Measurements from ENCODE around the gene DAGLA.

Gene DAGLA

GRCh38 chr11:61731211-61731951 is 51.2 kb downstream of the DAGLA start:
- no peak for DNase-seq

- no peak for DNase-seq
Observed at GRCh38 chr11:61731952-61732675, 51.9 kb downstream of the DAGLA start.

GRCh38 chr11:61732705-61733104 is 52.5 kb downstream of the DAGLA start:
- DNase-seq: no peak

DNA sequence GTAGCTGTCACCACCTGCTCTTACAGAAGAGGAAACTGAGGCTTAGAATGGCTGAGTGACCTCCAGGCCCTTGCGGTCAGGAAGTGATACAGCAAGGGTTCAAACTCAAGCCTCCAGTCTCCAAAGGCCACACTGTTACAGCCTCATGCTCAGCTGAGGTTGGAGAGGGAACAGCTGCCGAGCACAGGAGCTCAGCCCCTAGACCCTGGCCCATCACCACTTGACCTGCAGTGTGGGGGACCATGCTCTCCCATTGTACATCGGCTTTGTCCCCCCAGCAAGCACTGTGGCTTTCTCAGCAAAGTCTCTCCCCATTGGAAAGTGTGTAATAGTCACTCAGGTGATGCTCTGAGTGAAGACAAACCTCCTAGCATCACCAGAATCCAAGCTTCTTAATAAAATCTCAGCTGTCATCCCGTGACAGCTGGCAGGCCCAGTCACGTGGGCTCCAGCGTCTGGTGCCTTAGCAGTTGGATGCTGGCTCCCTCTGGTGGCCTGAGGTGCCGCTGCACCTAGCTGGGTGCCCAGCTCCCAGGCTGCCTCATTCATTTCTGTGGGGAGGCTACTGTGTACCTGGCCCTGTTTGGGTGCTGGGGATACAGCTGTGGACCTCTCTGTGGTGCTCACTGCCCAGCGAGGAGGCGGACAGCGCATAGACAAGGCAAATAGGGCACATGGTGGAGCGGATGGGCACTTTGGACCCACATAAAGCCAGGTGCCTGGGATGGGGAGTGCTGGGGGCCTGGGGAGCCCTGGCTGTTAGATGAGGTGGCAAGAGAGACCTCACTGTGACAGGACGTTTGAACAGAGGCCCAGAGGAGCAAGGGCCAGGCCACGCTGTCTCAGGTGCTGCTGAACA is 53.2 kb downstream of the DAGLA start:
- peak; percentile 83 to 87 for DNase-seq

GRCh38 chr11:61734767-61735166 is 54.6 kb downstream of the DAGLA start:
- no peak for DNase-seq

GRCh38 chr11:61735391-61735790 is 55.2 kb downstream of the DAGLA start:
- DNase-seq: no peak

GRCh38 chr11:61736310-61736709 is 56.1 kb downstream of the DAGLA start:
- DNase-seq: no peak

DNA sequence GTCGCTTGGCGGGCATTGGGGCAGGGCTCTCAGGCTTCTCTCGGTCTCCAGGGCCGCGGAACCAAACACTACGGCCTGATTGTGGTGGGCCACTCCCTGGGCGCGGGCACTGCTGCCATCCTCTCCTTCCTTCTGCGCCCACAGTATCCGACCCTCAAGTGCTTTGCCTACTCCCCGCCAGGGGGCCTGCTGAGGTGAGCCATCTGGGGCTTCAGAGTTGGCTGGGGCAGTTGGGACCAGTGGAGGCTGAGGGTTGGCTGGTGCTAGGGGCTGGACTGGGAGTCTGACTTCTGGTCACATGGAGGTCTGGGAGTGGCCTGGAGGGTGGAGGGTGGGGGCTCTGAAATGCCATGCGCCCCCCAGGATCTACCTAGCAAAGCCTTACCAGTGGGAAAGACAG is 56.9 kb downstream of the DAGLA start:
- no peak for DNase-seq

DNA sequence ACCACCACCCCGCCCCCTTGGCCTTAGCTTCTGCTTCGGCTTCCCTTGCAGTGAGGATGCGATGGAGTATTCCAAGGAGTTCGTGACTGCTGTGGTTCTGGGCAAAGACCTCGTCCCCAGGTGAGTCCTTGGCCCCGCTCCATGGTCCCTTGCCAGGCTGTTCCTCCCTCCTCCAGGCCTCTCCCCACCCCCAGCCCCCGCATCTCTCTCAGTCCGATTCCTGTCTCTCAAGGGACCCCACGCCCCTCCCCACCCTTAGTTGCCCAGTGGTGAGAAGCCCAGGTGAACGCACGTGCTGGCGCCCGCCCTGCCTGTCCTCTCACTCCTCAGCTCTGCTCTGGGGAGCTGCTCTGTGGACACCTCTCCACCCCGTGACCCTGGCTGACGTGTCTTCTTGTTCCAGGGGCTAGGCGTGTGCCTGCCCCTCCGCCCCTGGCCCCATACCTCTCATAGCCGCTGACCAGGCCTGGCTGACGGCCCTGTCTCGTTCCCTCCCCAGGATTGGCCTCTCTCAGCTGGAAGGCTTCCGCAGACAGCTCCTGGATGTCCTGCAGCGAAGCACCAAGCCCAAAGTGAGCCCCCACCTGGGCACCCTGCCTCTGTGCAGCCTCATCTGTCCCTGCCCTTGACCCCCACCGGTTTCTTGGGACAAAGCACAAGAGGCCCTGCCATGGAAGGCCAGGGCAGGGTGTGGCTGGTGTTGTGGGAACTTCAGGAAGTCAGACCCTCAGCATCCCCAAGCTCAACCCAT is 57.6 kb downstream of the DAGLA start:
- no peak for DNase-seq

DNA sequence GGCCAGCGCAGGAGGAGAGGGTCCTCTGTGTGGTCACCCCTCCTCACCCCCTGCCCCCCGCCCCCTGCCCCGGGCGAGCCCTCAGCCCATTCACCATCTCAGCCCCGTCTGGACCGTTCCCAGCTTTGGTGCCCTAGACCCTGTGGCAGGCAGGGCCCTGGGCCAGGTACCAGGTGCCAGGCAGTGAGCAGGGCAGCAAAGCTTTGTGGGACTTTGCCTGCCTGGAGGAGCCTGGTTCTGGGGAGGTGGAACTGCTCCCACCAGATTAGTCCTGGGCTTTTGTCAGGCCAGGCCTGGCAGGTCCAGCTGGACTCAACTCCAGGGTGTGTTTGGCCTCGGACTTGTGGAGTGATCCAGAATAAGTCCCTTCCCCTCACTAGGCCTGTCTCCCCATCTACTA is 58.6 kb downstream of the DAGLA start:
- DNase-seq: no peak

GRCh38 chr11:61739413-61739812 is 59.2 kb downstream of the DAGLA start:
- DNase-seq: no peak

DNA sequence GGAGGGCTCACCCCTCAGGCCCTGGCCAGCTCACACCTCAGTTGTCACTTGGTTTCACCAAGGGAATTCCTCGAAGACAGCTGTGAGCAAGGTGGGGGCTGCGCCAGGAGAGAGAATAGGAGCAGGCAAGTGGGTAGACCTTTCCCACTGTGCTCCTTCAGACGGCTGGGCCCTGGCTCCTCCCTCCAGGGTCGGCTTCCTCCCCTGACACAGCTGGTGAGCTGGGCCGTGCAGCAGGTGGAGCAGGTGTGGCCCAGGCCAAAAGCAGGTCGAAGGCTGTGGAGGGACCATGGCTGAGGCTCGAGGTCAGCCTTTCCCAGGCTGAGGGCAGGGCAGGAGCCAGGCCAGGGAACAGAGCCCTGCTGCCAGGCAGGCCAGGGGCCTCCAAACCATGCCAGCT is 59.8 kb downstream of the DAGLA start:
- no peak for DNase-seq

DNA sequence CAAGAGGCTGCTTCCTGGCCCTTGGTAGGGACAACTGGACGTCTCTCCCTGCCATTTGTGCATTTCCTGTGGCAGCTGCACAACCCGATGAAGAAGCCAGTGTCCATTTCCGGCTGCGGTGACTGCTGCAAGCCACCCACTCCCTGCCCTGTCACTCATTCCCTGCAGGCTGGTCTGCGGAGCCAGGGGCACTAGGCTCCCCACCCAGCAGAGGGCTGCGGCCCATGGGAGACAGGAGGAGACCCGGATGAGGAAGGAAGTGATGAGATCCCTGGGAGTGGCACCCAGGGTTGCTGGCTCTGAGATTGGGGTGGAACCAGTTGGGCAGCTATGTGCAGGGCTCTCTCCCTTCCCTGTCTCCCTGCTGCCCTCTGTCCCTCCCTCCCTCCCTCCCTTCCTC is 62.2 kb downstream of the DAGLA start:
- no peak for DNase-seq

- DNase-seq: no peak
Observed at GRCh38 chr11:61743486-61744095, 63.4 kb downstream of the DAGLA start.

- DNase-seq: no peak
Observed at GRCh38 chr11:61744181-61744580, 64.0 kb downstream of the DAGLA start.

- DNase-seq: no peak
Observed at GRCh38 chr11:61744609-61745156, 64.5 kb downstream of the DAGLA start.

- no peak for DNase-seq
Observed at GRCh38 chr11:61745781-61746441, 65.7 kb downstream of the DAGLA start.

GRCh38 chr11:61746442-61747191 is 66.4 kb downstream of the DAGLA start:
- DNase-seq: no peak

- DNase-seq: peak; percentile 52 to 57
Observed at GRCh38 chr11:61747192-61747966, 67.2 kb downstream of the DAGLA start.

DNA sequence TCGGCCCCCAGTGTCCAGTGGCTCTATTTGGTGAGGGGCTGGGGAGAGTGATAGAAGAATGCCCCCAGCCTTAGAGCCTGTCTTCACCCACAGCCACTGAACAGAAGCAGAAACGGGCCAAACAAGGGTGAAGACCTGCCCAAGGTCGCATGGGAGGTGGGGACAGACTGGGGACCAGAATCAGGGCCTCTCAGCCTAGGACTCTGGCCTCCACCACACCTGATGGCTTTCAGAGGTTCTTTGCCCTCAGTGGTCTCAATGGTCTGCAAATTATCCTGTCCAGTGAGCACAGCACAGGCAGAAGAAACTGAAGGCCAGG is 67.7 kb downstream of the DAGLA start:
- no peak for DNase-seq

All from activated CD4-positive, alpha-beta T cell treated with anti-CD3 and anti-CD28 coated beads, Interleukin-2, amount 50 U/mL, for 48 hours (primary cell).